GM19452 (cell line): ENCODE data around the gene EFCAB11.
A peak's percentile ranks its signal among the peaks of the same experiment; 100 is the strongest.

Source experiments
- ATAC-seq: cut with Tn5 transposase; IDR thresholded peaks from one replicate; pipeline ENCODE4 v1.9.1; 2021; ENCODE audit not compliant: unreplicated experiment

The EFCAB11 gene

GRCh38 chr14:89957376-89957775 lies 2.8 kb upstream of the EFCAB11 start:
- no peak for ATAC-seq

GRCh38 chr14:89956661-89957009 lies 2.1 kb upstream of the EFCAB11 start:
- ATAC-seq: no peak

- peak; percentile 59 for ATAC-seq
These were observed 1.5 kb upstream of the EFCAB11 start, which contains the start of gene TDP1 for GRCh38 chr14:89955745-89956660. TSS of gene TDP1 (plus strand) at chr14:89955927. CDS start at chr14:89963115, 7,188 bp downstream.

- peak; percentile 17 for ATAC-seq
These were observed 653 bp upstream of the EFCAB11 start for GRCh38 chr14:89955022-89955744.

- ATAC-seq: no peak
These were observed 928 bp downstream of the EFCAB11 start for GRCh38 chr14:89953602-89954001.

- no peak for ATAC-seq
These were observed 2.0 kb downstream of the EFCAB11 start for GRCh38 chr14:89952576-89952975.

GRCh38 chr14:89947344-89947743 lies 7.2 kb downstream of the EFCAB11 start:
- ATAC-seq: no peak

GRCh38 chr14:89941830-89942377 lies 12.6 kb downstream of the EFCAB11 start:
- no peak for ATAC-seq

GRCh38 chr14:89936654-89937185 lies 17.8 kb downstream of the EFCAB11 start:
- no peak for ATAC-seq

GRCh38 chr14:89933002-89933401 lies 21.5 kb downstream of the EFCAB11 start:
- no peak for ATAC-seq

GRCh38 chr14:89927186-89927865 lies 27.2 kb downstream of the EFCAB11 start:
- ATAC-seq: no peak

GRCh38 chr14:89926694-89927093 lies 27.8 kb downstream of the EFCAB11 start:
- ATAC-seq: no peak

- no peak for ATAC-seq
These were observed 30.3 kb downstream of the EFCAB11 start for GRCh38 chr14:89924268-89924667.

GRCh38 chr14:89922031-89922907 lies 32.3 kb downstream of the EFCAB11 start:
- no peak for ATAC-seq

GRCh38 chr14:89921346-89921745 lies 33.2 kb downstream of the EFCAB11 start:
- no peak for ATAC-seq

- ATAC-seq: no peak
These were observed 34.5 kb downstream of the EFCAB11 start for GRCh38 chr14:89920056-89920455.

GRCh38 chr14:89918721-89919120 lies 35.8 kb downstream of the EFCAB11 start:
- ATAC-seq: no peak

- no peak for ATAC-seq
These were observed 39.2 kb downstream of the EFCAB11 start for GRCh38 chr14:89915114-89915878.

GRCh38 chr14:89912667-89913211 lies 41.8 kb downstream of the EFCAB11 start:
- ATAC-seq: no peak
